ENCODE measurements around the gene CD44.

GRCh38 chr11:35138606-35138942, 397 bp upstream of the CD44 start:
- TF ChIP-seq EP300 (IDR thresholded peaks at IDR 0.05), result no peak
- TF ChIP-seq, protein P1, sequence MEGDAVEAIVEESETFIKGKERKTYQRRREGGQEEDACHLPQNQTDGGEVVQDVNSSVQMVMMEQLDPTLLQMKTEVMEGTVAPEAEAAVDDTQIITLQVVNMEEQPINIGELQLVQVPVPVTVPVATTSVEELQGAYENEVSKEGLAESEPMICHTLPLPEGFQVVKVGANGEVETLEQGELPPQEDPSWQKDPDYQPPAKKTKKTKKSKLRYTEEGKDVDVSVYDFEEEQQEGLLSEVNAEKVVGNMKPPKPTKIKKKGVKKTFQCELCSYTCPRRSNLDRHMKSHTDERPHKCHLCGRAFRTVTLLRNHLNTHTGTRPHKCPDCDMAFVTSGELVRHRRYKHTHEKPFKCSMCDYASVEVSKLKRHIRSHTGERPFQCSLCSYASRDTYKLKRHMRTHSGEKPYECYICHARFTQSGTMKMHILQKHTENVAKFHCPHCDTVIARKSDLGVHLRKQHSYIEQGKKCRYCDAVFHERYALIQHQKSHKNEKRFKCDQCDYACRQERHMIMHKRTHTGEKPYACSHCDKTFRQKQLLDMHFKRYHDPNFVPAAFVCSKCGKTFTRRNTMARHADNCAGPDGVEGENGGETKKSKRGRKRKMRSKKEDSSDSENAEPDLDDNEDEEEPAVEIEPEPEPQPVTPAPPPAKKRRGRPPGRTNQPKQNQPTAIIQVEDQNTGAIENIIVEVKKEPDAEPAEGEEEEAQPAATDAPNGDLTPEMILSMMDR (IDR thresholded peaks at IDR 0.05), result no peak

All from gastroesophageal sphincter (tissue), 3 donors.